Measurements from ENCODE around the gene PLPPR3.
"Not testable (repeated sequence)": the region's sequence is repeated elsewhere in the genome, so short reads cannot be mapped to it uniquely, and the experiment has no call there.

The PLPPR3 gene

GRCh38 chr19:853614-854220 is 32.0 kb upstream of the PLPPR3 start:
- not testable (repeated sequence) for DNase-seq (ENCODE audit: low spot score)

- DNase-seq (ENCODE audit: low spot score): no peak
Observed at GRCh38 chr19:853014-853585, 31.3 kb upstream of the PLPPR3 start.

- DNase-seq (ENCODE audit: low spot score): no peak
Observed at GRCh38 chr19:852136-853013, 30.6 kb upstream of the PLPPR3 start, which contains the start of gene ELANE. Gene ELANE, plus strand, starts transcription at chr19:852303. Its CDS starts 26 bp downstream, at chr19:852329.

GRCh38 chr19:850979-851335 is 29.2 kb upstream of the PLPPR3 start:
- no peak for DNase-seq (ENCODE audit: low spot score)

GRCh38 chr19:850221-850978 is 28.6 kb upstream of the PLPPR3 start:
- DNase-seq (ENCODE audit: low spot score): peak; percentile 94

- not testable (repeated sequence) for DNase-seq (ENCODE audit: low spot score)
Observed at GRCh38 chr19:849195-849594, 27.4 kb upstream of the PLPPR3 start.

- DNase-seq (ENCODE audit: low spot score): no peak
Observed at GRCh38 chr19:848386-848921, 26.7 kb upstream of the PLPPR3 start.

GRCh38 chr19:845707-846521 is 24.2 kb upstream of the PLPPR3 start:
- DNase-seq (ENCODE audit: low spot score): no peak

- no peak for DNase-seq (ENCODE audit: low spot score)
Observed at GRCh38 chr19:844546-844971, 22.8 kb upstream of the PLPPR3 start.

- DNase-seq (ENCODE audit: low spot score): no peak
Observed at GRCh38 chr19:843836-844545, 22.2 kb upstream of the PLPPR3 start.

GRCh38 chr19:843180-843835 is 21.6 kb upstream of the PLPPR3 start:
- DNase-seq (ENCODE audit: low spot score): no peak

- DNase-seq (ENCODE audit: low spot score): not testable (repeated sequence)
Observed at GRCh38 chr19:842802-843179, 21.0 kb upstream of the PLPPR3 start.

- DNase-seq (ENCODE audit: low spot score): no peak
Observed at GRCh38 chr19:840519-841206, 18.9 kb upstream of the PLPPR3 start, which contains the start of gene PRTN3. Gene PRTN3, plus strand, starts transcription at chr19:840999. Its CDS starts 10 bp downstream, at chr19:841009.

GRCh38 chr19:835210-835810 is 13.6 kb upstream of the PLPPR3 start:
- DNase-seq (ENCODE audit: low spot score): no peak

GRCh38 chr19:834216-834615 is 12.5 kb upstream of the PLPPR3 start:
- no peak for DNase-seq (ENCODE audit: low spot score)

- no peak for DNase-seq (ENCODE audit: low spot score)
Observed at GRCh38 chr19:831407-832369, 9.9 kb upstream of the PLPPR3 start.

- no peak for DNase-seq (ENCODE audit: low spot score)
Observed at GRCh38 chr19:829129-829758, 7.5 kb upstream of the PLPPR3 start.
